HG02943 (cell line): ENCODE measurements around the gene HDLBP.
"Not testable (repeated sequence)": the region's sequence is repeated elsewhere in the genome, so short reads cannot be mapped to it uniquely, and the experiment has no call there.

Experiments used
- ATAC-seq: cut with Tn5 transposase; IDR thresholded peaks from one replicate; pipeline ENCODE4 v1.9.1; 2021; ENCODE audit warnings: mild to moderate bottlenecking, low read depth, moderate library complexity; ENCODE audit not compliant: unreplicated experiment

The HDLBP gene

GRCh38 chr2:241330616-241330981 is 15.1 kb upstream of the HDLBP start:
- ATAC-seq, result no peak

- ATAC-seq, result no peak
These were observed 14.5 kb upstream of the HDLBP start for GRCh38 chr2:241329669-241330615.

GRCh38 chr2:241325257-241325656 is 9.8 kb upstream of the HDLBP start:
- no peak for ATAC-seq

- no peak for ATAC-seq
These were observed 9.3 kb upstream of the HDLBP start for GRCh38 chr2:241324775-241325174.

- no peak for ATAC-seq
These were observed 8.3 kb upstream of the HDLBP start for GRCh38 chr2:241323778-241324177.

GRCh38 chr2:241321886-241322285 is 6.4 kb upstream of the HDLBP start:
- ATAC-seq, result no peak

GRCh38 chr2:241321033-241321432 is 5.6 kb upstream of the HDLBP start:
- ATAC-seq, result no peak

- no peak for ATAC-seq
These were observed 4.9 kb upstream of the HDLBP start for GRCh38 chr2:241320394-241320793.

- ATAC-seq, result not testable (repeated sequence)
These were observed 3.4 kb upstream of the HDLBP start for GRCh38 chr2:241318830-241319229.

GRCh38 chr2:241317391-241317790 is 1.9 kb upstream of the HDLBP start:
- ATAC-seq, result no peak

- no peak for ATAC-seq
These were observed 1.4 kb upstream of the HDLBP start for GRCh38 chr2:241316825-241317224.

- ATAC-seq, result peak; percentile 39
These were observed 583 bp upstream of the HDLBP start, which contains the start of gene SEPTIN2 for GRCh38 chr2:241315879-241316631. TSS of gene SEPTIN2 (plus strand) at chr2:241315925. CDS start at chr2:241324233, 8,308 bp downstream.

GRCh38 chr2:241314226-241315092 is 1.0 kb downstream of the HDLBP start:
- no peak for ATAC-seq

- no peak for ATAC-seq
These were observed 1.9 kb downstream of the HDLBP start for GRCh38 chr2:241313543-241314095.

GRCh38 chr2:241312082-241312481 is 3.4 kb downstream of the HDLBP start:
- no peak for ATAC-seq

GRCh38 chr2:241310917-241311566 is 4.4 kb downstream of the HDLBP start:
- no peak for ATAC-seq

GRCh38 chr2:241309684-241310117 is 5.8 kb downstream of the HDLBP start:
- ATAC-seq, result no peak

- ATAC-seq, result no peak
These were observed 6.5 kb downstream of the HDLBP start for GRCh38 chr2:241308832-241309500.

GRCh38 chr2:241308267-241308666 is 7.2 kb downstream of the HDLBP start:
- ATAC-seq, result no peak
